Measurements from ENCODE around the gene ANKS1B.

Gene ANKS1B

DNA sequence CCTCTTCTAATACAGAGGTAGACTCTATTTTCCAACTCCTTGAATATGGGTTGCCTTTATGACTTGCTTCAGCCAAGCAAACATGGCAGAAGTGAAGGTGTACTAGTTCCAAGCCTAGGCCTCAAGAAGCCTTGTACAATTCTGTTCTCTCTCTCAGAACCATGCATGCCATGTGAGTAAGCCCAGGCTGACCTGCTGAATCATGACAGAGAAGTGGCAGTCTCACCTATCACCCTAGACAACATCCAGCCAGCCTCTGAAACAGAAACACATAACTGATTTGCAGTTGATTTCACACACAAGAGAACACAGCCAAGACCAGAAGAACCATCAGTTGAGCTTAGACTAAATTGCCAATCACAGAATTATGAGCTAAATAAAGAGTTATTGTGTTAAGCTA, 180.0 kb downstream of the ANKS1B start:
- TF ChIP-seq, protein P1, sequence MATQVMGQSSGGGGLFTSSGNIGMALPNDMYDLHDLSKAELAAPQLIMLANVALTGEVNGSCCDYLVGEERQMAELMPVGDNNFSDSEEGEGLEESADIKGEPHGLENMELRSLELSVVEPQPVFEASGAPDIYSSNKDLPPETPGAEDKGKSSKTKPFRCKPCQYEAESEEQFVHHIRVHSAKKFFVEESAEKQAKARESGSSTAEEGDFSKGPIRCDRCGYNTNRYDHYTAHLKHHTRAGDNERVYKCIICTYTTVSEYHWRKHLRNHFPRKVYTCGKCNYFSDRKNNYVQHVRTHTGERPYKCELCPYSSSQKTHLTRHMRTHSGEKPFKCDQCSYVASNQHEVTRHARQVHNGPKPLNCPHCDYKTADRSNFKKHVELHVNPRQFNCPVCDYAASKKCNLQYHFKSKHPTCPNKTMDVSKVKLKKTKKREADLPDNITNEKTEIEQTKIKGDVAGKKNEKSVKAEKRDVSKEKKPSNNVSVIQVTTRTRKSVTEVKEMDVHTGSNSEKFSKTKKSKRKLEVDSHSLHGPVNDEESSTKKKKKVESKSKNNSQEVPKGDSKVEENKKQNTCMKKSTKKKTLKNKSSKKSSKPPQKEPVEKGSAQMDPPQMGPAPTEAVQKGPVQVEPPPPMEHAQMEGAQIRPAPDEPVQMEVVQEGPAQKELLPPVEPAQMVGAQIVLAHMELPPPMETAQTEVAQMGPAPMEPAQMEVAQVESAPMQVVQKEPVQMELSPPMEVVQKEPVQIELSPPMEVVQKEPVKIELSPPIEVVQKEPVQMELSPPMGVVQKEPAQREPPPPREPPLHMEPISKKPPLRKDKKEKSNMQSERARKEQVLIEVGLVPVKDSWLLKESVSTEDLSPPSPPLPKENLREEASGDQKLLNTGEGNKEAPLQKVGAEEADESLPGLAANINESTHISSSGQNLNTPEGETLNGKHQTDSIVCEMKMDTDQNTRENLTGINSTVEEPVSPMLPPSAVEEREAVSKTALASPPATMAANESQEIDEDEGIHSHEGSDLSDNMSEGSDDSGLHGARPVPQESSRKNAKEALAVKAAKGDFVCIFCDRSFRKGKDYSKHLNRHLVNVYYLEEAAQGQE (IDR thresholded peaks at IDR 0.05; ENCODE audit: low read depth) = no peak
- TF ChIP-seq YY1 (IDR thresholded peaks at IDR 0.05; ENCODE audit: low read depth) (no peak), EP300 (IDR thresholded peaks at IDR 0.05; ENCODE audit: borderline replicate concordance) (no peak), ZBTB7A (IDR thresholded peaks at IDR 0.05; ENCODE audit: low read depth) (no peak), CEBPB (IDR thresholded peaks at IDR 0.05) (no peak), RAD21 (IDR thresholded peaks at IDR 0.05; ENCODE audit: low read depth) (no peak), NFIC (IDR thresholded peaks at IDR 0.05) (no peak), TEAD4 (IDR thresholded peaks at IDR 0.05) (no peak), TAF1 (IDR thresholded peaks at IDR 0.05; ENCODE audit: low read depth) (no peak), EGR1 (IDR thresholded peaks at IDR 0.05) (no peak), CREB1 (IDR thresholded peaks at IDR 0.05; ENCODE audit: low read depth) (no peak), FOXM1 (IDR thresholded peaks at IDR 0.05; ENCODE audit: borderline replicate concordance, low read depth) (no peak)
- TF ChIP-seq, protein P2, sequence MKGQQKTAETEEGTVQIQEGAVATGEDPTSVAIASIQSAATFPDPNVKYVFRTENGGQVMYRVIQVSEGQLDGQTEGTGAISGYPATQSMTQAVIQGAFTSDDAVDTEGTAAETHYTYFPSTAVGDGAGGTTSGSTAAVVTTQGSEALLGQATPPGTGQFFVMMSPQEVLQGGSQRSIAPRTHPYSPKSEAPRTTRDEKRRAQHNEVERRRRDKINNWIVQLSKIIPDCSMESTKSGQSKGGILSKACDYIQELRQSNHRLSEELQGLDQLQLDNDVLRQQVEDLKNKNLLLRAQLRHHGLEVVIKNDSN (IDR thresholded peaks at IDR 0.05) = no peak
- TF ChIP-seq, protein P3, sequence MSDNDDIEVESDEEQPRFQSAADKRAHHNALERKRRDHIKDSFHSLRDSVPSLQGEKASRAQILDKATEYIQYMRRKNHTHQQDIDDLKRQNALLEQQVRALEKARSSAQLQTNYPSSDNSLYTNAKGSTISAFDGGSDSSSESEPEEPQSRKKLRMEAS (IDR thresholded peaks at IDR 0.05) = no peak

DNA sequence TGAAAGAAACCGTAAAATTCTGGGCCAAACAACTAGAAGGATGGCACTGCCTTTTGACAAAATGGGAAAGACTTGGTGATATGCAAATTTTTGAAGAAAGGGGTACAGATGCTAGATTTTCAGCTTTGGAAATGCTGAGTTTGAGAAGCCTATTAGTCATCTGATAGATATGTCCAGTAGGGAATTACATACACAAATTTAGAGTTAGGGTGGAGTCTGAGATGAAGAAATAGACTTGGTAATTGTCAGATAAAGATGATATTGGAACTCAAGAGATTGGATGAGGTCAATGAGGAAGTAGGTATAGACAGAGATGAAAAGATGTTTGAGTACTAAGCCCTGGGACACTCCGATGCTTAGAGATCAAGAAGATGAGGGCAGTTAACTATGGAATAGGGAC, 184.1 kb downstream of the ANKS1B start:
- TF ChIP-seq, protein P1 (IDR thresholded peaks at IDR 0.05; ENCODE audit: low read depth) = no peak
- TF ChIP-seq YY1 (IDR thresholded peaks at IDR 0.05; ENCODE audit: low read depth) = no peak

DNA sequence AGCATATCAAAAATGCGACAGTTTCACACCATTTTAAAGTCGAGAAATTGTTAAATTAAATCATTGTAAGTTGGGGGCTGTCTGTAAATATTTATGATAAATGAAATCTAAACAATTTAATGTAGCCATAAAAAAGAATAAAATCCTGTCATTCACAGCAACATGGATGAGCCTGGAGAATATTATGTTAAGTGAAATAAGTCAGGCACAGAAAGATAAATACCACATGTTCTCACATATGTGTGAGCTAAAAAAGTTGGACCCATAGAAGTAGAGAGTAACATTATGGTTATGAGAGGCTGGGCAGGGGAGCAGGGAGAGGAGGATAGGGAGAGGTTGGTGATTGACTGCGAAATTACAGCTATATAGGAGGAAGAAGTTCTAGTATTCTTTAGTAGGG, 201.3 kb downstream of the ANKS1B start:
- no peak for TF ChIP-seq CREB1 (IDR thresholded peaks at IDR 0.05; ENCODE audit: low read depth)
- no peak for TF ChIP-seq YY1 (IDR thresholded peaks at IDR 0.05; ENCODE audit: low read depth)
- no peak for TF ChIP-seq EGR1 (IDR thresholded peaks at IDR 0.05)
- no peak for TF ChIP-seq TAF1 (IDR thresholded peaks at IDR 0.05; ENCODE audit: low read depth)
- no peak for TF ChIP-seq EP300 (IDR thresholded peaks at IDR 0.05; ENCODE audit: borderline replicate concordance)
- TF ChIP-seq, protein P3 (IDR thresholded peaks at IDR 0.05) = no peak
- no peak for TF ChIP-seq TEAD4 (IDR thresholded peaks at IDR 0.05)
- TF ChIP-seq TCF12 (IDR thresholded peaks at IDR 0.05; ENCODE audit: low read depth) = no peak
- no peak for TF ChIP-seq NFIC (IDR thresholded peaks at IDR 0.05)
- no peak for TF ChIP-seq CEBPB (IDR thresholded peaks at IDR 0.05)
- no peak for TF ChIP-seq RAD21 (IDR thresholded peaks at IDR 0.05; ENCODE audit: low read depth)
- TF ChIP-seq FOXM1 (IDR thresholded peaks at IDR 0.05; ENCODE audit: borderline replicate concordance, low read depth) = no peak
- TF ChIP-seq, protein P1 (IDR thresholded peaks at IDR 0.05; ENCODE audit: low read depth) = no peak

DNA sequence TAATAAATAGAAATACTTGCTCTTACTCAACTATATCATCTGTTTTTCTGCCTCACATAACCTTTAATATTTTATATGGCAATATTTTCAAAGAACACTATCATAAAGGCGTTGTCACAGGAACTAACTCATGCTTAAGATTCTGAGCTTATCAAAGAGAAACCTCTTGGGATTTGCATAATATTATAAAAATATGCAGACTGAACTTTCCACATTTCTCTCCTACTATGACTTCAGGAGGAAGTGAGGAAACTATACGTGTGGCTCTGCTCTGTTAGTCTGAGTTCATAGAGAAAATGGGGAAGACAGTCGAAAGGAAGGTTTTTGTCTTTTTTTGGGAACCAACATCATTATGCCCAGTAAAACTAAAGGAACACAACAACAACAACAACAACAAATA, 212.5 kb downstream of the ANKS1B start:
- TF ChIP-seq TCF12 (IDR thresholded peaks at IDR 0.05; ENCODE audit: low read depth) (no peak), ZBTB7A (IDR thresholded peaks at IDR 0.05; ENCODE audit: low read depth) (no peak), NFIC (IDR thresholded peaks at IDR 0.05) (no peak), FOXM1 (IDR thresholded peaks at IDR 0.05; ENCODE audit: borderline replicate concordance, low read depth) (no peak), EP300 (IDR thresholded peaks at IDR 0.05; ENCODE audit: borderline replicate concordance) (no peak), TAF1 (IDR thresholded peaks at IDR 0.05; ENCODE audit: low read depth) (no peak), EGR1 (IDR thresholded peaks at IDR 0.05) (no peak), CREB1 (IDR thresholded peaks at IDR 0.05; ENCODE audit: low read depth) (no peak), TEAD4 (IDR thresholded peaks at IDR 0.05) (no peak), RAD21 (IDR thresholded peaks at IDR 0.05; ENCODE audit: low read depth) (no peak)
- TF ChIP-seq, protein P2 (IDR thresholded peaks at IDR 0.05) = no peak
- TF ChIP-seq, protein P1 (IDR thresholded peaks at IDR 0.05; ENCODE audit: low read depth) = no peak
- TF ChIP-seq, protein P3 (IDR thresholded peaks at IDR 0.05) = no peak
